PFSK-1 (cell line): ENCODE data around the gene GAL3ST1.

Source experiments
- FOXP2 ChIP-seq: optimal IDR thresholded peaks from 2 replicates; pipeline ENCODE3; 2011; ENCODE audit warnings: borderline replicate concordance, control low read depth, inconsistent platforms; ENCODE audit not compliant: insufficient read depth; ENCODE audit errors: extremely low read length, extremely low read depth
- POLR2AphosphoS5 ChIP-seq: IDR thresholded peaks from 2 replicates; pipeline ENCODE4 v1.6.1; 2012; ENCODE audit warnings: low read depth, mild to moderate bottlenecking, control low read depth, low read length, moderate library complexity
- REST ChIP-seq, 2 experiments: IDR thresholded peaks; 2 replicates each; pipeline versions ENCODE4 v1.6.1 to v1.8.0; 2011 to 2012; ENCODE audit warnings: low read depth in 2 of 2, low read length in 2 of 2, control low read depth in 1 of 2, inconsistent platforms in 1 of 2, mild to moderate bottlenecking in 1 of 2, moderate library complexity in 1 of 2; ENCODE audit not compliant: insufficient read depth in 1 of 2
- TAF1 ChIP-seq: IDR thresholded peaks from 2 replicates; pipeline ENCODE4 v1.6.1; 2012; ENCODE audit warnings: low read length, control low read depth, borderline replicate concordance; ENCODE audit not compliant: insufficient read depth

- TF ChIP-seq POLR2AphosphoS5 (no peak), REST (IDR thresholded peaks at IDR 0.05; ENCODE audit: insufficient read depth in 1 of 2, low read depth in 2 of 2, low read length in 2 of 2) (no peak), TAF1 (no peak), FOXP2 (no peak)
Observed at GRCh38 chr22:30557243-30557642, 17.2 kb downstream of the GAL3ST1 start.
